ENCODE measurements around the gene TMEM178B. TPM values are rescaled to one million over a fixed set of nuclear protein-coding genes. Genes with fewer than 3 reads are reported as not detected.

Gene TMEM178B
- total and polyA plus RNA-seq, 9 donors = 0.10 to 1.6 (median 0.30) TPM

GRCh38 chr7:141231018-141231792, 157.3 kb downstream of the TMEM178B start:
- intact Hi-C loops (cut with DNase I) = no loop called here
- DNase-seq = no peak
- WGBS, 3 donors = 21 to 30% (median 25%) methylated on average over 5 of the region's 5 CpGs

GRCh38 chr7:141232286-141233051, 158.6 kb downstream of the TMEM178B start:
- WGBS, 3 donors = 62 to 79% (median 64%) methylated on average over 4 of the region's 4 CpGs
- no peaks in the 10 kb centered on the region for H3K4me1 ChIP-seq (ENCODE audit: insufficient read depth)
- intact Hi-C loops (cut with DNase I) = no loop called here
- no peak for DNase-seq
- no peaks in the 10 kb centered on the region for H3K36me3 ChIP-seq
- TF ChIP-seq EP300 (IDR thresholded peaks at IDR 0.05) = no peak
- no peak for TF ChIP-seq CTCF (IDR thresholded peaks at IDR 0.05)
- TF ChIP-seq POLR2A (IDR thresholded peaks at IDR 0.05) = no peak
- H3K27me3 ChIP-seq = no peaks in the 10 kb centered on the region
- H3K4me3 ChIP-seq = no peak overlapping the region
- no peaks in the 10 kb centered on the region for H3K9me3 ChIP-seq
- no peak overlapping the region for H3K27ac ChIP-seq

More at GRCh38 chr7:141231018-141231792, 157.3 kb downstream of the TMEM178B start:
- Histone ChIP-seq H3K27me3 (no peaks in the 10 kb centered on the region), H3K27ac (no peak overlapping the region), H3K9me3 (no peaks in the 10 kb centered on the region), H3K4me3 (no peak overlapping the region), H3K36me3 (no peaks in the 10 kb centered on the region), H3K4me1 (ENCODE audit: insufficient read depth) (no peaks in the 10 kb centered on the region)
- no peak for TF ChIP-seq CTCF (IDR thresholded peaks at IDR 0.05)

- Histone ChIP-seq H3K9me3 (no peaks in the 10 kb centered on the region), H3K36me3 (no peaks in the 10 kb centered on the region), H3K4me1 (ENCODE audit: insufficient read depth) (no peaks in the 10 kb centered on the region), H3K27ac (no peak overlapping the region), H3K27me3 (no peaks in the 10 kb centered on the region), H3K4me3 (no peak overlapping the region)
- intact Hi-C loops (cut with DNase I) = no loop called here
- TF ChIP-seq EP300 (IDR thresholded peaks at IDR 0.05) = no peak
- no peak for TF ChIP-seq POLR2A (IDR thresholded peaks at IDR 0.05)
- no peak for TF ChIP-seq CTCF (IDR thresholded peaks at IDR 0.05)
- 69 to 75% (median 73%) methylated on average over 8 of the region's 8 CpGs for WGBS, 3 donors
- DNase-seq = no peak
These were observed 160.7 kb downstream of the TMEM178B start for GRCh38 chr7:141234335-141235105.

GRCh38 chr7:141235656-141236055, 161.8 kb downstream of the TMEM178B start:
- Histone ChIP-seq H3K4me3 (no peak overlapping the region), H3K36me3 (no peaks in the 10 kb centered on the region), H3K27me3 (no peaks in the 10 kb centered on the region), H3K4me1 (ENCODE audit: insufficient read depth) (no peaks in the 10 kb centered on the region), H3K9me3 (no peaks in the 10 kb centered on the region), H3K27ac (no peak overlapping the region)
- DNase-seq = no peak
- intact Hi-C loops (cut with DNase I) = no loop called here
- 67 to 74% (median 70%) methylated on average over 4 of the region's 4 CpGs for WGBS, 3 donors
- TF ChIP-seq EP300 (IDR thresholded peaks at IDR 0.05) = no peak
- TF ChIP-seq POLR2A (IDR thresholded peaks at IDR 0.05) = no peak
- TF ChIP-seq CTCF (IDR thresholded peaks at IDR 0.05) = no peak

Data from ovary (tissue), 9 donors.